ENCODE results near the gene SCMH1.
"Not testable (repeated sequence)": the region's sequence is repeated elsewhere in the genome, so short reads cannot be mapped to it uniquely, and the experiment has no call there.

Gene SCMH1

DNA sequence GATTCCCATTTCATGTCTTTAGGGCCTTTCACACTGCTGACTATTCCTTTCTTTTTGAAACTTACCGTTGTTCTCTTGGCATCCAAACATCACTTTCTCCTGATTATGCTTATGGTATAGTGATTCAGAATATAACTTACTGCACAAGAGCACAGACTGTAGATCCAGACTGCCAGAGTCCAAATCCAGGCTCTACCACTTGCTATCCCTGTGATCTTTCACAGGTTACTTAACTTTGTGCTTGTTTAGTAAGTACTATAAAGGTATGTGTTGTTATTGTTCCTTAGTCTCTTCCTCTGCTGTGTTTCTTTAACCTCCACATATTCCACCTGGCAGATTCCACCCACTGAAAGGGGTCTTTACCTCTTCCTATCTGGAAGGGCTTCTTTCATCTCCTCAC is 8.4 kb downstream of the SCMH1 start:
- no peak for DNase-seq (ENCODE audit: low read depth)
- TF ChIP-seq, protein P1, sequence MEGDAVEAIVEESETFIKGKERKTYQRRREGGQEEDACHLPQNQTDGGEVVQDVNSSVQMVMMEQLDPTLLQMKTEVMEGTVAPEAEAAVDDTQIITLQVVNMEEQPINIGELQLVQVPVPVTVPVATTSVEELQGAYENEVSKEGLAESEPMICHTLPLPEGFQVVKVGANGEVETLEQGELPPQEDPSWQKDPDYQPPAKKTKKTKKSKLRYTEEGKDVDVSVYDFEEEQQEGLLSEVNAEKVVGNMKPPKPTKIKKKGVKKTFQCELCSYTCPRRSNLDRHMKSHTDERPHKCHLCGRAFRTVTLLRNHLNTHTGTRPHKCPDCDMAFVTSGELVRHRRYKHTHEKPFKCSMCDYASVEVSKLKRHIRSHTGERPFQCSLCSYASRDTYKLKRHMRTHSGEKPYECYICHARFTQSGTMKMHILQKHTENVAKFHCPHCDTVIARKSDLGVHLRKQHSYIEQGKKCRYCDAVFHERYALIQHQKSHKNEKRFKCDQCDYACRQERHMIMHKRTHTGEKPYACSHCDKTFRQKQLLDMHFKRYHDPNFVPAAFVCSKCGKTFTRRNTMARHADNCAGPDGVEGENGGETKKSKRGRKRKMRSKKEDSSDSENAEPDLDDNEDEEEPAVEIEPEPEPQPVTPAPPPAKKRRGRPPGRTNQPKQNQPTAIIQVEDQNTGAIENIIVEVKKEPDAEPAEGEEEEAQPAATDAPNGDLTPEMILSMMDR (conservative IDR thresholded peaks at IDR 0.05; ENCODE audit: control insufficient read depth, insufficient read depth, low read depth, low read length) = no peak

DNA sequence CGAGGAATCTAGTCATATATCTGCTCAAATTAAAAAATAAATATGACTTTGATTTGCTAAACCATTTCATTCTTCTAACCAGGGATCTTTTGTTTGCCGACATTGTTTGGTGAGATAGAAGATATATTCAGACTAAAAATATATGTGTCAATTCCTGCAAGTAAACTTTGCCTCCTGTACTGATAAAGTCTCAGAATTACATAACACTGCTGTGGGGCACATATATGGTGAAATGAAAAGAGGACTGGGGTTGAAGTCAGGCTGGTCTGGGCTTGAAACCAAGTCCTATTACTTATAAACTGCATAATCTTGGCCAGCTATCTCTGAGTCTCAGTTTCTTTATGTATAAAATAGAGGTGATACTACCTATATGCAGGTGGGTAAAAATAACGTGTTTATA is 9.8 kb downstream of the SCMH1 start:
- H3K4me3 ChIP-seq (ENCODE audit: control insufficient read depth, low read depth, low read length) = no peak overlapping the region
- TF ChIP-seq, protein P1 (conservative IDR thresholded peaks at IDR 0.05; ENCODE audit: control insufficient read depth, insufficient read depth, low read depth, low read length) = no peak
- no peak for DNase-seq (ENCODE audit: low read depth)

More for the DNA sequence above, 8.4 kb downstream of the SCMH1 start:
- H3K4me3 ChIP-seq (ENCODE audit: control insufficient read depth, low read depth, low read length) = no peak overlapping the region

DNA sequence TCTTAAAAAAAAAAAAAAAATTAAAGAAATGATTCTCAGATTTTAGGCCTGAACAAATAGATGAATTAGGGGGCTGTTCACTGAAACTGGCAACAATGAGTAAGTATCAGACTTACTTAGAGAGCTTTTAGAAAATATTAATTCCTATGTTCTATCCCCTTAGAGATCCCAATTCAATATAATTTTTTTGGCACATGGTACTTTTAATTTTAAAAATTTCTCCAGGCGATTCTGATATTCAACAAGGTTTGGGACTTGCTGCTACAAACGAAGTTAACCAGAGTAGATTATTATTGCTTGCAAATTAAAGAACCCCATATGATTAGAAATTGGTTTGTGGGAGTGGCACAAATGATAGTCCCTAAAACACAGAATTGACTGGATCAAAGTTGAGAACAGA is 11.4 kb downstream of the SCMH1 start:
- H3K4me3 ChIP-seq (ENCODE audit: control insufficient read depth, low read depth, low read length) = no peak overlapping the region
- TF ChIP-seq, protein P1 (conservative IDR thresholded peaks at IDR 0.05; ENCODE audit: control insufficient read depth, insufficient read depth, low read depth, low read length) = no peak
- no peak for DNase-seq (ENCODE audit: low read depth)

DNA sequence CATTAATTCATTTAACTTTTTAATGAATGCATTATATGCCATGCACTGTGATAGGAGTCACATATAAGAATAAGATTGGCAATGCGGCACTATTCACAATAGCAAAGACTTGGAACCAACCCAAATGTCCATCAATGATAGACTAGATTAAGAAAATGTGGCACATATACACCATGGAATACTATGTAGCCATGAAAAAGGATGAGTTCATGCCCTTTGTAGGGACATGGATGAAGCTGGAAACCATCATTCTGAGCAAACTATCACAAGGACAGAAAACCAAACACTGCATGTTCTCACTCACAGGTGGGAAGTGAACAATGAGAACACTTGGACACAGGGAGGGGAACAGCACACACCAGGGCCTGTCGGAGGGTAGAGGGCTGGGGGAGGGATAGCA is 12.9 kb downstream of the SCMH1 start:
- not testable (repeated sequence) for H3K4me3 ChIP-seq (ENCODE audit: control insufficient read depth, low read depth, low read length); DNase-seq (ENCODE audit: low read depth)

DNA sequence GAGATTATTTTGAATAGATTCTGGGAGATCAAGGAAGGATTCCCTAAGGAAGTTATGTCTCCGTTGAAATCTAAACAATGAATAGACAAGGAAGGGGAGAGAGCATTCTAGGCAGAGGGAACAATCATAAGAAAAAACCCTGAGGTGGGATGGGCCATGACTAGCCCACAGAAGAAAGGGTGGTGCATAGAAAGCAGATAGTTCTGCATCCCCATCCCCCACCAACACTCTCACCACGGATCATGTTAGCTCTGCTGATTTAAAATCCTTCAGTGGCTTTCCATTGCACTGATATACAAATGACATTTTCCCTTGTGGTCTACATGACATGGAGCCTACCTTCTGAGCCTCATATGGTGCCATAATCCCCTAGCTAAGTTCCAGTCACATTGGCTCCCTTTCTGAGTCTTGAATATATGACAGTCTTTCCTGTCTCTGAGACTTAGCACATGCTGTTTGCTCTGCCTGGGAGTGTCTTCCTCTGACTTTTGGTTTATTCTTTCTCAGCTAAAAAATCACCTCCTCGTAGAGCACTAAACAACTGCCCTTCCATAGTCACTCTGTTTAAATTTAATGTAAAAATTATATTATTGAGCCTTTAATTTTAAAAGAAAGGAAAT is 15.2 kb downstream of the SCMH1 start:
- TF ChIP-seq, protein P1 (conservative IDR thresholded peaks at IDR 0.05; ENCODE audit: control insufficient read depth, insufficient read depth, low read depth, low read length) = no peak
- no peak for DNase-seq (ENCODE audit: low read depth)
- H3K4me3 ChIP-seq (ENCODE audit: control insufficient read depth, low read depth, low read length) = no peak overlapping the region

DNA sequence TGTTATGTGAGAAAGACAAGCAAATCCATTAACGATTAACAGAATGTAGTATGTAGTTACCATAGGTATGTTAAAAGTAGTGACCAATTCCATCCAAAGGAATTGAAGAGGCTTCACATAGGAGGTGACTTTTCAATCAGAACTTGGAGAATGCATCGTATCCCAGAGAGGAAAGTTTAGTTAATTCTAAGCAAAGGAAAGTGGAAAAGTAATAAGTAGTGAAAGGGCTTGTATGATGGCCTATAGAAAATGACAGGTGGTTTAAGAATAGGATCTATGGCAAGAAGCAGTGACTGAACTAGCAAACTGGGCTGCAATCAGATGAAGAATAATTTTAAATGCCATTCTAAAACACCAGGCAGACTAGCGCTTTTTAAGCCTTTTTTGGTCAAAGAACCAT is 16.6 kb downstream of the SCMH1 start:
- H3K4me3 ChIP-seq (ENCODE audit: control insufficient read depth, low read depth, low read length) = no peak overlapping the region
- TF ChIP-seq, protein P1 (conservative IDR thresholded peaks at IDR 0.05; ENCODE audit: control insufficient read depth, insufficient read depth, low read depth, low read length) = no peak
- no peak for DNase-seq (ENCODE audit: low read depth)

DNA sequence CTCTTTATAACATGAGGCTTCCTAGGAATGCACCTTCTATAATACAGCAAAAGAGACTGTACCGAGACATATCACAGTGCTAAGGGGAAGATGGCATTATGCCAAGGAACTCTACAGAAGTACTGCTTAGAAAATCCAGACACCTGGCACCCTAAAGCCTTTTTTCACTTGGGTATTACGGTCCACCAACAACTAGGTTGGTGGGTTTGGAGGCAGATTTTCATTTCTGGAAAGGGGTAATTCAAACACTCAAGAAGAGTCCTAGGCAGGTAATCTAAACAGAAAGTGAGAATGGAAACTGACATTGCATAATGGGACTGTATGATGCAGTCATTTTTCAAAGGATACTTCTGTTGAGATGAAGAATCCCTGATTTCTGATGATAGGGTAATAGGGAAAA is 19.6 kb downstream of the SCMH1 start:
- no peak overlapping the region for H3K4me3 ChIP-seq (ENCODE audit: control insufficient read depth, low read depth, low read length)
- DNase-seq (ENCODE audit: low read depth) = no peak
- TF ChIP-seq, protein P1 (conservative IDR thresholded peaks at IDR 0.05; ENCODE audit: control insufficient read depth, insufficient read depth, low read depth, low read length) = no peak

All from fibroblast of mammary gland (primary cell).